RKO (cell line): ENCODE data around the gene COMP.
"Not testable (repeated sequence)": the region's sequence is repeated elsewhere in the genome, so short reads cannot be mapped to it uniquely, and the experiment has no call there.

ENCODE experiments used
- DNase-seq: peaks from one replicate; pipeline ENCODE4 v3.0.0-alpha.2; 2016; ENCODE audit warnings: low spot score

Gene COMP

DNA sequence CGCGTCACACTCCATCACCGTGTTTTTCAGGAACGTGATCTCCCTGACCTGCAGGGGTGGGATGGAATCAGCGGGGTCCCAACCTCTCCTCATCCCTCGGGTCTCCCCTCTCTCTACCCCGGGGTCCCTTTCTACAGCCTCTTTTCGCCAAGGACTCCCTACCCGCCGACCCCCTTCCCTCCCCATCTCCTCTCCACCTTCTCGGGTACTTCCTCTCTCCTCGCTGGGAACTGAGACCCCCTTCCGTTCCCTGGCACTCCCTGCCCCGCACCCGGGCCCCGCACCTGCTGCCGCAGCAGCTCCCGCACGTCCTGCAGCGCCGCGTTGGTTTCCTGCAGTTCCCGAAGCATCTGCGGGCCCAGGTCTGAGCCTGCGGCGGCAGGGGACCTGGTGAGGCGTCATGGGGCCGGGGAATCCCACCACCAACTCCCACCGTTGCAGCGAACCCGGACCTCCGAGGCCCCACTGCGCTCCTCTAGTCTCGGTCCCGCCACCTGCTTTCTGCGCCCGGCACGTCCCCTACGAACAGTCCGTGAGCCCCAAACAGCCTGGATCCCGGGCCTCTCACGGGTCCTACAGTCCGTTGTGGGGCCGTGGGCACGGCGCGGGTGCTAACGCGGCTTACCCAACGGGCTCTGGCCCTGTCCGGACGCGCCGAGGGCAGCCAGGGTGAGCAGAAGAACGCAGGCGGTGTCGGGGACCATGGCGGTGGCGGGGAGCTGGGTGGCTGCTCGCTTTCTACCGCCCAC, at the start of gene COMP:
COMP (minus strand) TSS at position 740 of the 749 bp plus-strand sequence; CDS start at position 704, 36 bp downstream.
- DNase-seq, result no peak

DNA sequence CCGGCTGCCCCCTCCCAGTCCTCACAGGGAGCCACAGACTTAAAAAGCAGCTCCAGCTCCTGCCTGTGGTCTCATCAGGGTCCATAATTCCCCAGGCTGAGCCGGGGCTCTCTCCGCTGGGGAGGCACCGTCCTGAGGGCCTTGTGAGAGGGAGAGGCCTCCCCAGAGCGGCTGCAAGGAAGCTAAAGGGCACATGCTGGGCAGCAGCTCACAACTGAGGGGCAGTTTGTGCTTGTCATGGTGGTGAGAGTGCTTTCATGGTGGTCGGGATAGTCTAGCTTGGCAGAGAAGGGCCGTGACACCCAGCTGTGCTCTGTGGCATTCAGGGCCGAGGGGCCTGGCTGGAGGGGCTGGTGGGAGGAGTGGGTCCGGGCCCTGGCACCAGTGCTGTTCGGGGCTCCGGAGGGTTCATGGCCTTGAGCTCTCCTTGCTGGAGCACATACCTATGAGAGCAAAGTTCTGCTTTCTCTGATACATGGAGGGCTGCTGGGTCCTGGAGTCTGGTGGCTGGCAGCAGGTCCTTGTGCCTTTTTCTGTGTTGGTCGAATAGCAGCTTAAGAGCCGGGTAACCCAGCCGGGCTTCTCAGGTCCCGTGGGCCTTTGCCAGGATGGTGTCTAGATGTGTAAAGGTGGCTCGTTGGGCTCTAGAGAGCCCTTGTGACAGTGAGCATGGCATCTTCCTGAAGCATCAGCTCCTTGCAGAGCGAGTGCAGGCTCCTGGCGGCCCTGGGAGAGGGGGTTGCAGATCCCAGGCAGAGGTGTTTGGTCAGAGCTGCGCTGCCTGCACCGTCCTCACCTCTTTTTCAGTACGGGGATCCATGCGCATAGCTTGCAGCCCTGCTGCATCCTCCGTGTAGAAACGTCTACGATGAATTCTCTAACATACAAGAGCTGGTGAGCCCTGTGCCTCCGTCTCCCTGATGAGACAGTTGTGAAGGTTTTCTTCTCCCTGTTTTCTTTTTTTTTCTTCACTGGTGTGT, 49.5 kb upstream of the COMP start:
- DNase-seq, result no peak

DNA sequence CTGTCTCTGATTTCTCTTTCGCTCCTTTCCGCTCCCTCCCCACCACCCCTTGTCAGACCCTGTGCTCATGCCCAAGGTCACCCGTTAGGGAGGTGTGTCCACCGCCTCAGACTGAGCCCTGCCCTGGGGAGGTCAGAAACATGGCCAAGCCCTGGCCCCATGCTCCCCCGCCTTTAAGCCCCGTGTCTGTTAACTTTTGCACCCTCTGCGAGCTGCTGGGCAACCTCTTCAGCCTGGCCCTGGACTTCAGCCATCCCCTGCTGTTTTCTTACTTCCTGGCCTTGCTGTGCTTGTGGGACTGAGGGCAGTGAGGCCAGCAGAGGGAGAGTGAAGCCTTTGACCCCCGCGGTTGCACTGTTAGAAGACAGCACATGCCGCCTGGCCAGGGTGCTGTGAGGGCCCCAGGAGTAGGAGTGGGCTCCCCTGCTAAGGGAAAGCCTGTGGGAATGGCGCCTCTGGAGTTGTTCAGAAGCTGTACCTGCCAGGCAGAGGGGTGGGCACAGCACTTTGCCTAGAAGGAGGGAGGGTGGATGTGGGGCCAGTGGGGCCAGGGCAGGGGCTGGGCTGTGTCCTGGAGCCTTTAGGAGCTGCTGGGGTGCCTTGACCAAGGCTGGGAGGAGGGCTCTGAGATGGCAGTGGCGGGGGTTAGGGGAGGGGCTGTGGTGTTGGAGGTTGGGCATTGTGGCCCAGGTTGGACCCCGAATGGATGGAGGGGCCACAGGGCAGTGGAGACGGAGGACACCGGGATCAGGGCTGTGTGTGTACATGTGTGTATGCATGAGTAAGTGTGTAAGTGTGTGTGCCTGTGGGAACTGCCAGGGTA, 48.6 kb upstream of the COMP start:
- DNase-seq, result no peak

DNA sequence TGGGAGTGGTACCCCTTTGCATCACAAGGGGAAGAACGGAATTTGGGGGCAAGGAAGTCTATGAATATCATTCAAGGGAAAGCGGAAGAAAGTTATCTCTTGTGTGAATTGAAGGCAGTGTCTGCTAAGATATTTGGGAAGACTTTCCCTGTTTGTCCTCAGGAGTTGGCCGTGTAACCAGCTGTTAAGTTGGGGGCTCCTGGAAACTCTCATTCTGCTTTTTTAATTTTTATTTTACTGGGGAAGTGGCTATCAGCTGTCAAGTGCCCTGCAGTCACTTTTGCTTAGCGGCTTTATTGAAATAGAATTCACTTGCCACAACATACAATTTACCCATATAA, 43.5 kb upstream of the COMP start:
- no peak for DNase-seq

DNA sequence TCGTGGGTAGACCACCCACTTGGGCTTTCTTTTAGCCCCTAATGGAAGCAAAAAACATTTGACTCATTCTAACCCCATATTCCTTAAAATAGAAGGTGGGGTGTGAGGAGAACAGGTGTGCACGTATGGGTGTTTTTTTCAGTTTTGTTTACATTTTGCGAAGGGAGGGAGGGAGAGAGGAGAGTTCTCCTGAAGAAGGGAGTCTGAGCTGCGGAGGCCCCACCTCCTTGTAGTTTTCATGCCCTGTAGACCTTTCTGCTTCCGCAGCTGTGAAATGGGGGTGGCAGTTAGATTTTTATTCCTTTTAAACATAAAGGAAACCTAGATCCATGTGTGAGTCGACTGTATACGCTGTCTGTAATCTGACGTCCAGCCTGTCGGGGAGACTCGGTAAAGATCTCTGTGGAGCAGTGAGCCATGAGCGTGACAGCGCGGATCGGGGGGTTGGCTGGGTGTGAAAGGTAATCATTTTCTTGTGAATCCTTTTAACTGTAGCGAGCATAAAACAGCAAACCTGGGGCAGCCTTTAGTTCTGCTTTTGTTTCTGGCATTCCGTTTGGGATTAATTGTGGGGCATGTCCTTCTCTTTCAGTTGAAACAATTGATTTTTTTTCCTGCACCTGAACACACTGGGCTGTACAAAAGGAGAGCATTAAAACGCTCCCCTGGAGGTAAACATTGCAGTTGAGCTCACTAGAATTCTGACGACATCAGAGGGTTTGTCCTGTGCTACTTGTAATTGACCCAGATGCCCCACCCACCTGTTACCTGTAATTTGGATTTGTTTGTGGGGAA, 42.9 kb upstream of the COMP start:
- peak; percentile 32 for DNase-seq

DNA sequence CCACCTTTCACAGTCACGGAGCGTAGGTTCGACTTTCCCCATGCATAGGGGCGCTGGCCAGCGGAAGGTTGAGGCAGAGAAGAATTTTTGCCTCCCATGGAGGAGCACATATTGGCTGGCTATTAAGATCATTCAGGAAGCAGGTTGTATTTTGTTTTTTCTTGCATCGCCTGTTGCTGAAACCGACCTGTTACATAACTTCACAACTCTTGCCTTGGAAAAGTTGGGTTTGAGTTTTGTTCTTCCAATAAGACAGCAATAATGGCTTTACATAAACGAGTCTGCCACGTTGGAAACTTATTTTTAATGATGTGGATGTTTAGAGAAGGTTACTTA, 42.0 kb upstream of the COMP start:
- DNase-seq, result no peak

DNA sequence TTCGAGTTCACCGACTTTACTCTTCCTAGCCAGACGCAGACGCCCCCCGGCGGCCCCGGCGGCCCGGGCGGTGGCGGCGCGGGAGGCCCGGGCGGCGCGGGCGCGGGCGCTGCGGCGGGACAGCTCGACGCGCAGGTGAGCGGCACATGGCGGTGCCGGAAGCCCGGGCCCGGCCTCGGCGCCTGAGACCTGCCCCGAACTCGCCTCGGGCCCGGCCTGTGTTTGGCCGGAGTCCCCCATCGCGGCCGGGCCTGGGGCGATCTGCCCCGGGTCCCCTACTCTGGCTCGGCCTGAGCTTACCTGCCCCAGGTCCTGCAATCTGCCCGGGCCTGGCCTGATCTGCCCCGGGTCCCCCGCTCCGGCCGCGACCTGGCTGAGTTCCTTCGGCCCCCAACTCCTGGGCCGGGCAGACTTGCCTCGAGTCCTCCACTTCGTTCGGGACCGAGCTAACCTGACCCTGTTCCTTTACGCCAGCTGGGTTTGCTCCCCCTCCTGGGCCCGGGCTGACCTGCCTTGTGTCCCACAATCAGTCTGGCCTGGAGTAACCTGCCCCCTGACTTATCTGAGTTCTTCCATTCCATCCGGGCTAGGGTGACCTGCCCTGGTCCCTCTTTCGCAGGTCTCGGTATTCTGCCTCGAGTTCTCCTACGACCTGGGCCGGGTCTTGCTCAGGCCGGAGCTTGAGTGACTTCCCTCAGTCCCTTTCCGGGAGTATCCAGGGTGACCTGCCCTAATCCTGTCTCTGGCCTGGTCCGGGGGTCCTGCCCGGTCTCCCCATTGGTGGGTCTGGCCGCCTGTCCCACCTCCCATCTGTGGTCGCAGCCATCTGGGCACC, 41.4 kb upstream of the COMP start:
- peak; percentile 62 for DNase-seq

DNA sequence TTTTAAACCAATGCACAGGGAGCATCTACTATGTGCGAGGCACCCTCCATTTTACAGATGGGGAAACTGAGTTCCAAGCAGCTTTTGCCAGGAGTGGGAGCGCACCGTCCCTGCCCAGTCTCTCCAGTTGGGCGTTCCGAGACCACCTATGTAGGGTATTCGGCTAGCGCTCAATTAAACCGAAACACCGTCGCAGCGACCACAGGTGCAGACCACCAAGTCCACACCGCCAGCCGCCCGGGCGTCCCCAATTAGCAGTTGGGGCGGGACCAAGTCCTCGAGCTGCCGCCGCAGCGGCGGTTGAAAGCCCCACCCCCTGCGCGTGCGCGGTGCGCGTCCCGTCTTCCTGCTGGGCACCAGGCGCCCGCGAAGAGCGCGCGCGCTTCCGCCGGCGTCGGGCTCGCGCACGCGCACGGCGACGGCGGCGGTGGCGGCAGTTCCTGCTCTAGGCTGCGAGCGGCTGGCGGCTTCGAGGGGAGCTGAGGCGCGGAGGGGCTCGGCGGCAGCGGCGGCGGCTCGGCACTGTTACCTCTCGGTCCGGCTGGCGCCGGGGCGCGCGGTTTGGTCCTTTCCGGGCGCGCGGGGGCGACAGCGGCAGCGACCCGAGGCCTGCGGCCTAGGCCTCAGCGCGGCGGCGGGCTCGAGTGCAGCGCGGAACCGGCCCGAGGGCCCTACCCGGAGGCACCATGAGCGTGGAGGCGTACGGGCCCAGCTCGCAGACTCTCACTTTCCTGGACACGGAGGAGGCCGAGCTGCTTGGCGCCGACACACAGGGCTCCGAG, 40.6 kb upstream of the COMP start, which contains the start of gene UPF1:
UPF1 (plus strand) TSS at position 436 of the 782 bp plus-strand sequence; CDS start at position 687, 251 bp downstream.
- DNase-seq, result peak; percentile 94

DNA sequence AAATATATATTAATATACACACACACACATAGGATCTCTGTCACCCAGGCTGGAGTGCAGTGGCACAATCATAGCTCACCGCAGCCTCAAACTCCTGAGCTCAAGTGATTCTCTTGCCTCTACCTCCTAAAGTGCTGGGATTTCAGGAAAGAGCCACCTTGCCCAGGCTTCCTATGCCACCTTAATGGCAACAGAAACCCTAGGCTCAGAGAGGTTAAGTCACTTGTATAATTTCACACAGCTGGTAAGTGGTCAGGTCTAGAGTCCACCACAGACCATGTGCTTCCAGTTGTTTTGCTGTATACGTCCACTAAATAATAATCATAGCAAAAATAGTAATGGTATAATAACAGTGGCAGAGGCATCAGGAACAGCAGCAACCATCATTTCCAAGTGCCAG, 39.4 kb upstream of the COMP start:
- no peak for DNase-seq

DNA sequence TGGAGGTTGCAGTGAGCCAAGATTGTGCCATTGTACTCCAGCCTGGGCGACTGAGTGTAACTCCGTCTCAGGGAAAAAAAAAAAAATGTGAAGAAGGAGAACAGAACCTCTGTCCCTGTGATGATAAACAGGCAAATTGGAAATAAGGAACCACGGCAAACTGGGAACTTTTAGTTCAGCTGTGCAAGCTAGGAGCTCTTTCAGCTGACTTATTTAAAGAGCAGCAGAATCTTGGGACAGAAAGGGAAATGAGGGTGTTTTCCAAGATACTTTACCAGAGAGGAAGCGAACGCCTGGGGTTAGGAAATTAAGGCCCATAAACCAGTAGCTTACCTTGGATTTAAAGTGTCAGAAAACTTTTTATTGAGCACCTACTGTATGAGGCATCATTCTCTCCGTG, 37.7 kb upstream of the COMP start:
- DNase-seq, result no peak

DNA sequence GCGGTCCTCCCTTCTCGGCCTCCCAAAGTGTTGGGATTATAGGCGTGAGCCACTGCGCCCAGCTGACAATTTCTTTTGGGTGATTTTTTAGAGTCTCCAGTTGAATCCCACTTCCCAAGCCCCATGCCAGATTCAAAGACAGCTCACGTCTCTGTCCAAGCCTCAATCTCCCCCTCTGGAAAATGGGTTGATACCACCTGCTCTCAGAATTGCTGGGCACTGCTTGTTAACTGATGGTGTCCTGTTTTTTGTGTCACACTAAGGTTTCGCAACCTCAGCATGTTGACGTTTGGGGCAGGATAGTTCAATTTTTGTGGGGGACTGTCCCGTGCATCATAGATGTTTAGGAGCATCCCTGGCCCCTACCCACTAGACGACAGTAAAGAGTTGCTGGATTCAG, 26.5 kb upstream of the COMP start:
- no peak for DNase-seq

DNA sequence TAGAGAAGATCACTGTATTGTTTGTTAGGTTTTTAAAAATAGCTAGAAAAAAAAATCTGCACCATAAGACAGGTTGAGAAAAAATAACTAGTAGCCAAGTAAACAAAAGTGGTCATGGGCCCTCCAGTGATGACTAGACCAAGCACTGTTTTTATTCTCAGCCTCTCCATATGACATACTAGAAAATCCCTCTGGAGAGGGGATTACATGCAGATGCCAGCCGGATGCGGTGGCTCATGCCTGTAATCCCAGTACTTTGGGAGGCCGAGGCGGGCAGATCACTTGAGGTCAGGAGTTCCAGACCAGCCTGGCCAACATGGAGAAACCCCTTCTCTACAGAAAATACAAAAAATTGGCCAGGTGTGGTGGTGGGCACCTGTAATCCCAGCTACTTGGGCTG, 25.5 kb upstream of the COMP start:
- not testable (repeated sequence) for DNase-seq

DNA sequence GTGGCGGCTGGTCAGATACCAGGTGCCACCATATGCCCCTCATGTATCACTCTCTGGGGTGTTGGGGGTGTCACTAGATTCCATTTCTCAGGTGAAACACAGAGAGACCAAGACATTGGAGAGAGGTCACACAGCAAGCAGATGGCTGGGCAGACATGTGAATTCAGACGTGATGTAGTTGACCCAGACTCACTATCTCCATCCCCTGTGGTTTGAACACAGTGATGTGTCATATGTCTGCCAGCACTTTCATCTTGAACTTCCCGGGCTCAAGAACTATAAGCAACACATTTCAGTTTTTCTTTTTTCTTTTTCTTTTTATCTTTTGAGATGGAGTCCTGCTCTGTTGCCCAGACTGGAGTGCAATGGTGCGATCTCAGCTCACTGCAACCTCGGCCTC, 24.6 kb upstream of the COMP start:
- peak; percentile 32 for DNase-seq

DNA sequence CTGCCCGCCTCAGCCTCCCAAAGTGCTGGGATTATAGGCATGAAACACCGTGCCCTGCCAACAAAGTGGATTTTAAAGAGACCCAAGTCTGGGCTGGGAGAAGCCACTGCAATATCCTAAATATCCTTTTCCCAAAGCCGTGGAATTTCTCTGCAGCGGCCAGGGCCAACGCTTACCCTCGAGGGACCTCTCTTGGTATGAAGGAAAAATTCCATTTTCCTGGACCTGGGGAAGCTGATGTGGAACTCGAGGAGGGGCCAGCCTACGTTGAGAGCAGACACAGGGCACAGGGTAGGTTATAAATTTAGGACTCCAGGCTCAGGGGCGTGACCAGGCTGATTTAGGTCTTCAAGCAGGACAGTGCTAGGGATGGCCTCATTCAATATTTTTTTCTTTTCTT, 23.0 kb upstream of the COMP start:
- DNase-seq, result no peak

DNA sequence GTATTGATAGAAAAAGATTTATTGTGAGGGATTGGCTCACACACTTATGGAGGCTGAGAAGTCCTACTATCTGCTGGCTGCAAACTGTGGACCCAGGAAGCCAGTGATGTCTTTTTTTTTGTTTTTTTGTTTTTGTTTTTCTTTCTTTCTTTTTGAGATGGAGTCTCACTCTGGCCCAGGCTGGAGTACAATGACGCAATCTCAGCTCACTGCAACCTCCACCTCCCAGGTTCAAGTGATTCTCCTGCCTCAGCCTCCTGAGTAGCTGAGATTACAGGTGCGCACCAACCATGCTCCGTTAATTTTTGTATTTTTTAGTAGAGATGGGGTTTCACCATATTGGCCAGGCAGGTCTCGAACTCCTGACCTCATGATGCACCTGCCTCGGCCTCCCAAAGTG, 20.5 kb upstream of the COMP start:
- DNase-seq, result not testable (repeated sequence)

DNA sequence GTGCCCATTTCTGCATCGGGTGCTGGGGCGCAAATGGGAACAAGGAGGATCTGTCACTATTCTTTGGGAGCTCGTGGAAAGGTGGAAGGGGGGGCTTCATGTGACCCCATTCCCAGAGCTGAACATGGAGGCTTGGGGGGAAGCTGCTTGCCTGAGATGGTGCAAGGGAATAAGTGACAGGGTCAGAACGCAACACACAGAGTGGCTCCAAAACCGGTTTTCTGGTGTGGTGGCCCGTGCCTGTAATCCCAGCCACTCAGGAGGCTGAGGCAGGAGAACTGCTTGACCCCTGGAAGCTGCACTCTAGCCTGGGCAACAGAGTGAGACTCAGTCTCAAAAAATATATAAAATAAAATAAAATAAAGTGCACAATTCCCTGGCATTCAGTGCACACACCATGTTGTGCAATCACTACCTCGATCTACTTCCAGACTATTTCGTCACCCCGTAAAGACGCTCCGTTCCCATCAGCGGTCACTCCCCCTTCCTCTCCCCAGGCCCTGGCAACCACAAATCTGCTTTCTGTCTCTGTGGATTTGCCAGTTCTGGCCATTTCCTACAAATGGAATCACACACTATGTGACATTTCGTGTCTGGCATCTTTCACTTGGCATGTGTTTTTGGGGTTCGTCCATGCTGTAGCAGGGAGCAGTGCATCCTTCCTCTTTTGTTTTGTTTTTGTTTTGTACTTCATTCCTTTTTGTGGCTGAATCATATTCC, 18.2 kb upstream of the COMP start:
- DNase-seq, result no peak

DNA sequence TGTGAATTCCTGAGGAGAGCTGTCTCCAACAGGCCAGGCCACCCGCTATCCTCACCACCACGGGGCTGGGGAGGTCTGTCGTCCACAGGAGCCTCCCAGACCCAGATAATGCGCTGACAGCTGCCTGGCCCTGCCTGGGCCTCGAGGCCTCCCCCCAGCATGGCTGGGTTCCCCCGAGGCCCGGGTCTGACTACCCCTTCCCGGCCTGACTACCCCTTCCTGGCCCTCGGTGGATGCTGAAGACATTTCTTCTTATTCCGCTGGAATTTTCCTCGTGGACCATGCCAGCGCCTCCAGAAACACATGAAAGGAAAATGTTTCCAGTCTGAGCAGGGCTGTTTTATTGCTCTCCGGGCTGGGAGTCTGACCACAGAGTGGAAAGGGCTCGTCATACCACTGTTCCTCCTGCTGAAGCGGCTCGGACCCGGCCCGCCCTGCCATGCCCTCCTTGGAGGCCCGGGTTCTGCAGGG, 16.8 kb upstream of the COMP start:
- no peak for DNase-seq

DNA sequence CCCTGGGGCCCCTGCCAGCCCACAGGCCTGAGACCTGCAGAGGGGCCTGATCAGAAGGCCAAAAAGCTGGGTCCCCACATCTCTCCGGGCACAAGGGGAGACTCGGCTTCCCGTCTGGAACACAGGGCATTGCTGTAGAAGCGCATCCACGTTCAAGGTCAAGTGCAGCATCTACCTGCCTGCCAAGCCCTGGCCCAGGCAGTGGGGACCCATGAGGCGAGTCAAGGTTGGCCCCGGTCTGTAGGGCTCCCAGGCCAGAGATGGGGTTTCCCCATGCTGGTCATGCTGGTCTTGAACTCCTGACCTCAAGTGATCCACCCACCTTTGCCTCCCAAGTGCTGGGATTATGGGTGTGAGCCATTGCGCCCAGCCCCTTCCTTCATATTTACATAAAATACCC, 13.5 kb upstream of the COMP start:
- no peak for DNase-seq

DNA sequence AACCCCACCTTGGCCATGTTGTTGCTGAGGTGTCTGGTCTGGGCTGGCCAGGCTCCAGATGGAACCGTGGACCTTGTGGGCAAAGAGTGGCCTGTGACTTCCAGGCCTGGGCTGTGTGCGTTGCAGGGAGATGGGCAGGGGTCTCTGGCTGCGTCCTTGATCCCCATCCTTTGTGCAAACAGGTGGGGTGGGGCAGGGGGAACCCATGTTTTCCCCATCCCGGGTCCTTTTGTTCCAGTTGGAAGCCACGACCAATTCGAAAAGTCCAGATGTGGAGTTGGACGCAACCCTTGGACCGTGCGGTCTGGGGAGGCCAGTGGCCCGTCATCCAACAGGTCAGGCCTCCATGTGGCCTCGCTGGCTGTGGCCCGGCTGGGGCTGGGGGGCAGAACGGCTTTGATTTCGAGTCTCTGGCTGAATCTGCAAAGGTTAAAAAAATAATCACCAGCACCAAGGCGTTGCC, 13.1 kb upstream of the COMP start:
- no peak for DNase-seq
